Measurements from ENCODE around the gene SRCAP.
A peak's percentile ranks its signal among the peaks of the same experiment; 100 is the strongest.

SRCAP gene

GRCh38 chr16:30760001-30760559 is 61.1 kb downstream of the SRCAP start:
- DNase-seq = no peak

GRCh38 chr16:30760577-30761426 is 61.8 kb downstream of the SRCAP start:
- DNase-seq = no peak

GRCh38 chr16:30761427-30761927 is 62.5 kb downstream of the SRCAP start:
- DNase-seq = no peak

- peak; percentile 97 to 98 for DNase-seq
Measured at GRCh38 chr16:30761928-30762902, 63.2 kb downstream of the SRCAP start, which contains the start of the genes CFAP119 and RNF40. Gene CFAP119, minus strand, starts transcription at chr16:30762062. Its CDS starts 314 bp downstream, at chr16:30761748. Gene RNF40, plus strand, starts transcription at chr16:30762322. Its CDS starts 224 bp downstream, at chr16:30762546.

GRCh38 chr16:30762991-30763725 is 64.2 kb downstream of the SRCAP start:
- no peak for DNase-seq

- no peak for DNase-seq
Measured at GRCh38 chr16:30764086-30764485, 65.1 kb downstream of the SRCAP start.

GRCh38 chr16:30764816-30765465 is 66.0 kb downstream of the SRCAP start:
- no peak for DNase-seq

- no peak for DNase-seq
Measured at GRCh38 chr16:30766206-30766932, 67.4 kb downstream of the SRCAP start.

GRCh38 chr16:30766933-30767284 is 67.9 kb downstream of the SRCAP start:
- DNase-seq = no peak

- DNase-seq = no peak
Measured at GRCh38 chr16:30767767-30768465, 68.9 kb downstream of the SRCAP start.

- DNase-seq = no peak
Measured at GRCh38 chr16:30768583-30769181, 69.7 kb downstream of the SRCAP start.

GRCh38 chr16:30769379-30770089 is 70.6 kb downstream of the SRCAP start:
- DNase-seq = no peak

GRCh38 chr16:30771726-30772125 is 72.8 kb downstream of the SRCAP start:
- no peak for DNase-seq

- DNase-seq = no peak
Measured at GRCh38 chr16:30773826-30774225, 74.9 kb downstream of the SRCAP start.

GRCh38 chr16:30774367-30775130 is 75.6 kb downstream of the SRCAP start:
- DNase-seq = no peak

- DNase-seq = no peak
Measured at GRCh38 chr16:30775131-30775391, 76.1 kb downstream of the SRCAP start.

GRCh38 chr16:30775392-30776188 is 76.6 kb downstream of the SRCAP start:
- peak; percentile 72 to 82 for DNase-seq
